Brain microvascular endothelial cell (primary cell): ENCODE results near the gene COPS9.

ENCODE experiments used
- DNase-seq: peaks from one replicate; pipeline ENCODE4 v3.0.0-alpha.2; 2020
- H3K27ac ChIP-seq: fragments of 250-450 bp; sonication (Bioruptor Pico); 2 replicates; pipeline ENCODE4 v1.5.1; 2020; ENCODE audit warnings: mild to moderate bottlenecking, moderate library complexity
- H3K27me3 ChIP-seq: fragments of 250-450 bp; sonication (Bioruptor Pico); replicated peaks from 2 replicates; pipeline ENCODE4 v1.5.1; 2020; ENCODE audit warnings: mild to moderate bottlenecking
- H3K36me3 ChIP-seq: fragments of 250-450 bp; sonication (Bioruptor Pico); replicated peaks from 2 replicates; pipeline ENCODE4 v1.5.1; 2020; ENCODE audit warnings: mild to moderate bottlenecking
- H3K4me3 ChIP-seq: 2 replicates; pipeline ENCODE4 v1.5.1; 2011; ENCODE audit warnings: low read depth, mild to moderate bottlenecking, control low read depth, low read length, moderate library complexity
- CTCF ChIP-seq: IDR thresholded peaks from 2 replicates; pipeline ENCODE4 v1.5.1; 2011; ENCODE audit warnings: low read depth, mild to moderate bottlenecking, moderate library complexity, low read length, control low read depth, inconsistent platforms; ENCODE audit errors: missing control alignments
- in situ Hi-C: cut with HindIII; loops from 2 replicates; pipeline ENCODE4 v1.10.0; 2017; ENCODE audit warnings: low sequenced_read_pairs, low pct_ligation_motif_present

COPS9 gene

GRCh38 chr2:240139011-240139441, 2.9 kb upstream of the COPS9 start:
- DNase-seq: no peak
- Histone ChIP-seq H3K36me3 (no peaks in the 10 kb centered on the region), H3K27me3 (peaks cover 9% of the 10 kb centered on the region), H3K4me3 (no peak overlapping the region), H3K27ac (no peak overlapping the region)
- in situ Hi-C loops: no loop called here
- no peak for TF ChIP-seq CTCF

- peaks cover 9% of the 10 kb centered on the region for H3K27me3 ChIP-seq
- in situ Hi-C loops: no loop called here
- H3K4me3 ChIP-seq: no peak overlapping the region
- H3K27ac ChIP-seq: no peak overlapping the region
- no peak for DNase-seq
- TF ChIP-seq CTCF: no peak
- H3K36me3 ChIP-seq: no peaks in the 10 kb centered on the region
These were observed 2.3 kb upstream of the COPS9 start for GRCh38 chr2:240138254-240138984.

- in situ Hi-C loops: no loop called here
- Histone ChIP-seq H3K36me3 (peaks cover 2% of the 10 kb centered on the region), H3K4me3 (no peak overlapping the region), H3K27ac (no peak overlapping the region), H3K27me3 (peaks cover 9% of the 10 kb centered on the region)
- DNase-seq: no peak
- no peak for TF ChIP-seq CTCF
These were observed 1.6 kb upstream of the COPS9 start for GRCh38 chr2:240137596-240138253.

- no peak for TF ChIP-seq CTCF
- peaks cover 11% of the 10 kb centered on the region for H3K36me3 ChIP-seq
- in situ Hi-C loops: no loop called here
- H3K27me3 ChIP-seq: peaks cover 8% of the 10 kb centered on the region
- H3K27ac ChIP-seq: no peak overlapping the region
- DNase-seq: no peak
- peak overlapping the region; percentile 88 for H3K4me3 ChIP-seq
These were observed 677 bp upstream of the COPS9 start for GRCh38 chr2:240136671-240137292.

GRCh38 chr2:240135706-240136012, 446 bp downstream of the COPS9 start:
- Histone ChIP-seq H3K36me3 (peaks cover 23% of the 10 kb centered on the region), H3K4me3 (peak overlapping the region; percentile 88), H3K27me3 (peaks cover 6% of the 10 kb centered on the region), H3K27ac (peak overlapping the region; percentile 47)
- no peak for TF ChIP-seq CTCF
- DNase-seq: no peak
- in situ Hi-C loops: no loop called here
